Posterior vena cava (tissue), 2 donors: ENCODE data around the gene FOSB. TPM values are rescaled to one million over a fixed set of nuclear protein-coding genes. Genes with fewer than 3 reads are reported as not detected.

ENCODE experiments used
- DNase-seq: peaks from one replicate; pipeline ENCODE4 v3.0.0-alpha.2; 2020; ENCODE audit warnings: low spot score
- intact Hi-C, 2 donors: fragments of 100-400 bp; cut with DNase I; formaldehyde crosslinking; loops; one replicate each; pipeline versions ENCODE4 v1.14.1 to v1.14.2; 2022 to 2023
- total RNA-seq, 2 donors: library from RNA; stranded (reverse); fragmentation: NEBNext Ultra II Directional; extraction: Animal tissue kit (Norgen Biotek cat#: 25700); gene quantifications; one replicate each; pipeline ENCODE4 v1.2.1, GENCODE V29; 2021
- donor health status: DM: yes; HTN: yes; CAD: no.
- donor health status: DM: yes; HTN: yes; CAD: no.

Gene FOSB
- total RNA-seq, 2 donors from 2014 or later: 33.2 to 73.0 TPM

DNA sequence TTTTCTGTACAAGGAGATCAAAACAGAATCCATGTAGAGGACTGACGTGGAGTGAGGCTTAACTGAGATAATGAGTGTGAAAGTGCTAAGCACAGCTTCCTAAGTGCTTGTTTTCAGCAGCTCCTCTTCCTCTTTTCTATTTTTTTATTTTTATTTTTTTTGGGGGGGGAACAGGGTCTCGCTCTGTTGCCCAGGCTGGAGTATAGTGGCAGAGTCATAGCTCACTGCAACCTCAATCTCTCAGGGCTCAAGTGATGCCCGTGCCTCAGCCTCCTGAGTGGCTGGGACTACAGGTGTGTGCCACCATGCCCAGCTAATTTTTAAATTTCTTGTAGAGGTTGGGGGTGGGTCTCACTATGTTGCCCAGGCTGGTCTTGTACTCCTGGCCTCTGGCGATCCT is 5.6 kb upstream of the FOSB start:
- no peak for DNase-seq
- intact Hi-C loops: no loop called here

DNA sequence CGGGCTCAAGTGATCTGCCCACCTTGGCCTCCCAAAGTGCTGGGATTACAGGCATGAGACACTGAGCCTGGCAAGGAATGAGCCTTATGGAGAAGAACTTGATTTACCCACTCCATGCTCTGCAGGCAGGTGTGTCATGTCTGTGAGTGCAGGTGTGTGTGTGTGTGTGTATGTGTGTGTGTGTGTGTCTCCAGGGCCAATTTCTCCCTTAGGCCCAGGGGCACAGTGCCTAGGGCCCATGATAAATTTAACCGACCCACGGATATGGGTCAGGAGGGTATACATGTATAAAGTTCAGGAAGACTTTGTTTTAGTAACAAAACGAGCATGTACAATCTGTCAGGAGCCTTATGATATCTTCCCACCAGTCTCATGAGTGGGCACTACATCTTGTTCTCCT is 4.6 kb upstream of the FOSB start:
- DNase-seq: no peak
- intact Hi-C loops: no loop called here

DNA sequence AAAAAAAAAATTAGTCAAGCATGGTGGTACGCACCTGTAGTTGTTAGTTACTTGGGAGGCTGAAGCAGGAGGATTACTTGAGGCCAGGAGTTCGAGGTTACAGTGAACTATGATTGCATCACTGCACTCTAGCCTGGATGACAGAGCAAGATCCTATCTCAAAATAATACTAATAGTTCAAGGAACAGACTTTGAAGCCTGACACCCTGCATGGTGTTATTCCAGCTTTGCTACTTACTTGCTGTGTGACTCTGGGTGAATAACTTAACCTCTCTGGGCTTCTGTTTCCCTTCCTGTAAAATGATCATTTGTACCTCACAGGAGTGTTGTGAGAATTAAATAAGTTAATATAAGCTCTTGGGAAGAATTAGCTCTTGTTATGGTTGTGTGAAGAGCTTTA is 3.5 kb upstream of the FOSB start:
- intact Hi-C loops: no loop called here
- DNase-seq: no peak

DNA sequence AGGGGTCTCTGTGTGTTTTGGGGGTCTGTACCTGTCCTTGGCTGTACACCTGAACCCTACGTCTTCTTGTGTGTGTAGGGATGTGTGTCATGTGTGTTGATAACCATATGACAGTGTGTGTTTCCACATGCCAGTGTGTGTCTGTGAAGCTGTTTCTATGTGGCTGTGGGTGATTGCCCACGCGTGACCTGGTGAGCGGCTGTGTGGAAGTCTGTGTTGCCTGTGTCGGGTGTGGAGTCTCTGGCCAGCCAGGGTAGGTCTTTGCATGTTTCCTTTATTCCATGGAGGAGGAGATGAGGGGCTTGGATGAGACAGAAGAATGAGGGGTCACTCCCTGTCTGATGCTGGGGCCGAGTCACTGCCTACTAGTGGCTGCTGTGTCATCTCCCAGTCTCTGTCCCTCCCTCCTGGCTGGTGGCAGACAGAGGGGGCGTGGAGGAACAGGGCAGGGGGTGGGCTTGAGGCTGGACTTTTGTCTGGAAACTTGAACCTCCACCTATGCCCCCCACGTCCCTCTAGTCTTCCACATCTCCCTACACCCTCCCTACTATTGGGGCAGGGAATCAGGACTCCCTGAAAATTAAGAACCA is 2.8 kb upstream of the FOSB start:
- DNase-seq: no peak
- intact Hi-C loops: no loop called here

- no peak for DNase-seq
These were observed 711 bp upstream of the FOSB start for GRCh38 chr19:45467115-45467455.

GRCh38 chr19:45468159-45468651 is 409 bp downstream of the FOSB start:
- peak; percentile 88 for DNase-seq
- intact Hi-C loops: no loop called here

More at GRCh38 chr19:45467115-45467455, 711 bp upstream of the FOSB start:
- intact Hi-C loops: no loop called here

- intact Hi-C loops: no loop called here
These were observed 971 bp downstream of the FOSB start for GRCh38 chr19:45468803-45469131.

DNA sequence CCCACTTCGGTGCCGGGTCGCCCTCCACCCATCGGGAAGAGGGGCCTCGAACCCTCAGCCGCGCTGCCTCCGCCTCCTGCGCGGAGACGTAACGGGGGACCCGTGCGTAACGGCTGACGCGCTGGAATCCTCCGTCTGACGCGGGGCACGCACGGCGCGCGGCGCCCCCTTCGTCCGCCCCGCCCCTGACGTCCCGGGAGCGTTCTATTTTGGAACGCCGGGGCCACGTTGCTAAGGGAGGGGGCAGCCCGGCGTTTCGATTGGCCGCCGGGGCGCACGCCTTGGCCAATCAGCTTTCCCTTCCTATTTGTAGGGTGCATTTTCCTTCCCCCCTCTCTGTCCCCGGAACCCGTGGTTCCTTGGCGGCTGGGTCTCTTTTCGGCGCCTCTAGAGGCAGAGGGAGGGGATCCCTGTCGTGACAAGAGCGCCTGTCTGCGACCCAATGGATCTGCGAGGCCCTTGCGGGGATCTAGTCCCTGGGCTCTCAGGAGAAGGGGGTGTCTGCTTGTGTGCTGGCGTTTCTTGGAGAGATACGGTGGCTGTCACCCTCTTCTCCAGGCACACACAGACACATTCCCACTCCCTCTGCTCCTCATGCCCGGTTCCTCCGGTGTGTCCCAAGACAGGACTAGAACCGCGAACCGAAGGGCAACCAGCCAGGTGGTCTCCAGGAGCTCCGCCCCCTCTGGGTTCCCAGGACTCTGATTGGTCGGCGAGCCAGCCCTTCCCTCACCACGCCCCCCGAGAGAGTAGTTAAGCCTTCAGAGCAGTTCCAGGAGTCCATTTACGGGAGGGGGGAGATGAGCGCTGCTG is 1.5 kb downstream of the FOSB start:
- intact Hi-C loops: no loop called here

More at GRCh38 chr19:45468803-45469131, 971 bp downstream of the FOSB start:
- no peak for DNase-seq

GRCh38 chr19:45469945-45470761 is 2.4 kb downstream of the FOSB start:
- intact Hi-C loops: no loop called here
- peak; percentile 87 for DNase-seq

More for the DNA sequence above, 1.5 kb downstream of the FOSB start:
- peak; percentile 98 for DNase-seq

- no peak for DNase-seq
- intact Hi-C loops: no loop called here
These were observed 2.9 kb downstream of the FOSB start for GRCh38 chr19:45470762-45471081.

DNA sequence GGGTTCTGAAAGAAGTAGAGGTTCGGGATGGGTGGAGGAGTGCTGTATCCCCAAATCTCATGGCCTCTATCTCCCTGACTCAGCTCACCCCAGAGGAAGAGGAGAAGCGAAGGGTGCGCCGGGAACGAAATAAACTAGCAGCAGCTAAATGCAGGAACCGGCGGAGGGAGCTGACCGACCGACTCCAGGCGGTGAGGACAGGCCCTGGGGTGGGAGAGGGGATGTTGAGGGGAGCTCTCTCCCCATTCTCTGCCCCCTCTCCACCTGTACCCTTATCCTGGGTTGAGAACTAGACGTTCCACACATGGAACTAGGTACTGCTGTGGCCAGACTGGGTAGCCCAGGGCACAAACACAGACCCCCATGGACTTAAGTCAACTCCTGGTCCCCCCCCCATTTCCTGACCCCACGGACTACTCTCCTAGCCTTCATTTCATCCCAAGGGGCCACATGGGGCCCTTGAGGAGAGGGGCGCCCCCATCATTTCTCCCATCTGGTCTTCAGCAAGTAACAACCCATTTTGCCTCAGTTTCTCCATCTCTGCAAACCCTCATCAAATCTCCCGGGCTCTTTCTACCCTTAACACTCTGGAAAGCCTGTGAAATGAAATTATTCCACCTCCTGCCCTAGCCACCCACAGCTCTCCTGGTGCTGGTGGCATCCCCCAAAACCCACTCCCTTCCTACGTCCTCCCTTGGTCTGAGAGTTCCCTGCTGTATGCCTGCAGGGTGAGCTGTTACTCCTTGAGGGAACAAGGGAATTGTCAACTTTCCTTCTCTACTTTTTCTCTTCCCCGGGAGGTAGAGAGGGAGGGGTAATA is 3.5 kb downstream of the FOSB start:
- DNase-seq: no peak
- intact Hi-C loops: no loop called here

GRCh38 chr19:45471931-45472562 is 4.3 kb downstream of the FOSB start:
- intact Hi-C loops: no loop called here

GRCh38 chr19:45472563-45473366 is 5.0 kb downstream of the FOSB start:
- intact Hi-C loops: no loop called here
- DNase-seq: no peak

More at GRCh38 chr19:45471931-45472562, 4.3 kb downstream of the FOSB start:
- no peak for DNase-seq

DNA sequence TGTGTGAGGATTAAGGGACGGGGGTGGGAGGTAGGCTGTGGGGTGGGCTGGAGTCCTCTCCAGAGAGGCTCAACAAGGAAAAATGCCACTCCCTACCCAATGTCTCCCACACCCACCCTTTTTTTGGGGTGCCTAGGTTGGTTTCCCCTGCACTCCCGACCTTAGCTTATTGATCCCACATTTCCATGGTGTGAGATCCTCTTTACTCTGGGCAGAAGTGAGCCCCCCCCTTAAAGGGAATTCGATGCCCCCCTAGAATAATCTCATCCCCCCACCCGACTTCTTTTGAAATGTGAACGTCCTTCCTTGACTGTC is 5.5 kb downstream of the FOSB start:
- DNase-seq: no peak
- intact Hi-C loops: no loop called here

GRCh38 chr19:45473682-45474605 is 6.1 kb downstream of the FOSB start:
- no peak for DNase-seq

GRCh38 chr19:45474606-45475521 is 7.1 kb downstream of the FOSB start:
- intact Hi-C loops: no loop called here
- DNase-seq: no peak

More at GRCh38 chr19:45473682-45474605, 6.1 kb downstream of the FOSB start:
- intact Hi-C loops: no loop called here
